Esophagus muscularis mucosa (tissue), 4 donors: ENCODE measurements around the gene GPR32. TPM values are rescaled to one million over a fixed set of nuclear protein-coding genes. Genes with fewer than 3 reads are reported as not detected.

ENCODE experiments used
- DNase-seq: peaks from one replicate; pipeline ENCODE4 v3.0.0-alpha.2; 2017; ENCODE audit errors: extremely low spot score
- H3K27ac ChIP-seq, 4 donors: fragments of 200-600 bp; sonication (generic); replicated peaks in 1 of 4; 1 replicate in 3 of 4; 2 replicates in 1 of 4; pipeline ENCODE4 v1.5.1; 2016 to 2019; ENCODE audit warnings: mild to moderate bottlenecking in 1 of 4
- H3K27me3 ChIP-seq, 4 donors: fragments of 200-600 bp; sonication (generic); one replicate each; pipeline versions ENCODE4 v1.5.1 to v1.6.0; 2016 to 2019
- H3K36me3 ChIP-seq, 4 donors: fragments of 200-600 bp; sonication (generic); one replicate each; pipeline ENCODE4 v1.5.1; 2016 to 2019
- H3K4me1 ChIP-seq, 4 donors: fragments of 200-600 bp; sonication (generic); one replicate each; pipeline ENCODE4 v1.5.1; 2016 to 2019
- H3K4me3 ChIP-seq, 4 donors: fragments of 200-600 bp; sonication (generic); 1 replicate in 2 of 4; 2 replicates in 2 of 4; pipeline ENCODE4 v1.5.1; 2016 to 2019; ENCODE audit warnings: mild to moderate bottlenecking in 4 of 4, moderate library complexity in 1 of 4
- H3K9me3 ChIP-seq, 4 donors: fragments of 200-600 bp; sonication (generic); 1 replicate in 3 of 4; 2 replicates in 1 of 4; pipeline ENCODE4 v1.5.1; 2016 to 2019
- EP300 ChIP-seq: sonication (generic); formaldehyde crosslinking; IDR thresholded peaks from one replicate; pipeline ENCODE4 v1.6.1; 2017; ENCODE audit warnings: antibody characterized with exemption
- POLR2A ChIP-seq: fragments of 450-650 bp; IDR thresholded peaks from one replicate; pipeline ENCODE4 v1.6.1; 2017; ENCODE audit warnings: antibody characterized with exemption, moderate library complexity, mild to moderate bottlenecking, low read depth
- POLR2AphosphoS5 ChIP-seq, 2 donors: sonication (generic); formaldehyde crosslinking; IDR thresholded peaks; one replicate each; pipeline ENCODE4 v1.6.1; 2017; ENCODE audit warnings: antibody characterized with exemption in 2 of 2
- WGBS: methylation state at CpG from one replicate; pipeline ENCODE4 v1.1.5; 2018; 5-methylcytosine and 5-hydroxymethylcytosine counted together
- intact Hi-C: fragments of 100-400 bp; cut with DNase I; formaldehyde crosslinking; loops from one replicate; pipeline ENCODE4 v1.15.1; 2023
- total RNA-seq, 4 donors: library from RNA; depleted of rRNA; stranded (reverse); fragments of >200 nt; gene quantifications; one replicate each; pipeline versions ENCODE4 v1.1.0 to v1.2.1, GENCODE V29; 2016
- TF ChIP-seq, protein P1 (sequence below), 3 experiments: fragments of 200-600 bp in 2 of 3; fragments of 450-650 bp in 1 of 3; sonication (generic) in 2 of 3; IDR thresholded peaks; one replicate each; pipeline ENCODE4 v1.5.1; 2017 to 2019; ENCODE audit warnings: antibody characterized with exemption in 3 of 3, mild to moderate bottlenecking in 2 of 3, moderate library complexity in 1 of 3

Gene GPR32
- total RNA-seq, 4 donors from 2014 or later = not detected

DNA sequence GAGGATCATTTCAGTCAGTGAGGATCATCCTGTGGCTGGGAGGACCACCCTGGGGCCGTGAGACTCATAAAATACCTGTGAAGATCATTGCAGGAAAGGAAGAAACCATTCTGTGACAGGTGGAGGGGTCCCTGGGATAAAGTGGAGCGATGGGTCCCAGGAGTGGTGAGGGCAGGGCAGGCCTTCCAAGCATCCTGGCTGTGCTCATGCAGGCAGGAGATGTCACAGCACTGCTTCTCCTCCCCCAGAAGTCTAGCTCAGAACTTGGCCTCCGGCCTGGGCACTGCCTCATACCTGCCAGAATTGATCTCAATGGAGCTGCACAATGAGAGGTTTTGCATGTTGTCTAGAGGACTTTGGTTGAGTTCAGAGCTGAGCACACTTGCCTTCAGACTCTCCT lies 42.2 kb downstream of the GPR32 start:
- no peak overlapping the region for H3K27ac ChIP-seq
- H3K27me3 ChIP-seq = peaks cover 0 to 55% (median 0%) of the 10 kb centered on the region in 4 donors
- H3K36me3 ChIP-seq = no peaks in the 10 kb centered on the region
- H3K9me3 ChIP-seq = peaks cover 0 to 6% (median 0%) of the 10 kb centered on the region in 4 donors
- intact Hi-C loops = no loop called here
- H3K4me1 ChIP-seq = no peaks in the 10 kb centered on the region
- H3K4me3 ChIP-seq = no peak overlapping the region
- 72% methylated on average over 3 of the region's 3 CpGs for WGBS
- DNase-seq = no peak
- TF ChIP-seq POLR2A = no peak
- no peak for TF ChIP-seq POLR2AphosphoS5 (IDR thresholded peaks at IDR 0.05)
- TF ChIP-seq, protein P1, sequence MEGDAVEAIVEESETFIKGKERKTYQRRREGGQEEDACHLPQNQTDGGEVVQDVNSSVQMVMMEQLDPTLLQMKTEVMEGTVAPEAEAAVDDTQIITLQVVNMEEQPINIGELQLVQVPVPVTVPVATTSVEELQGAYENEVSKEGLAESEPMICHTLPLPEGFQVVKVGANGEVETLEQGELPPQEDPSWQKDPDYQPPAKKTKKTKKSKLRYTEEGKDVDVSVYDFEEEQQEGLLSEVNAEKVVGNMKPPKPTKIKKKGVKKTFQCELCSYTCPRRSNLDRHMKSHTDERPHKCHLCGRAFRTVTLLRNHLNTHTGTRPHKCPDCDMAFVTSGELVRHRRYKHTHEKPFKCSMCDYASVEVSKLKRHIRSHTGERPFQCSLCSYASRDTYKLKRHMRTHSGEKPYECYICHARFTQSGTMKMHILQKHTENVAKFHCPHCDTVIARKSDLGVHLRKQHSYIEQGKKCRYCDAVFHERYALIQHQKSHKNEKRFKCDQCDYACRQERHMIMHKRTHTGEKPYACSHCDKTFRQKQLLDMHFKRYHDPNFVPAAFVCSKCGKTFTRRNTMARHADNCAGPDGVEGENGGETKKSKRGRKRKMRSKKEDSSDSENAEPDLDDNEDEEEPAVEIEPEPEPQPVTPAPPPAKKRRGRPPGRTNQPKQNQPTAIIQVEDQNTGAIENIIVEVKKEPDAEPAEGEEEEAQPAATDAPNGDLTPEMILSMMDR (IDR thresholded peaks at IDR 0.05) = no peak
- no peak for TF ChIP-seq EP300

DNA sequence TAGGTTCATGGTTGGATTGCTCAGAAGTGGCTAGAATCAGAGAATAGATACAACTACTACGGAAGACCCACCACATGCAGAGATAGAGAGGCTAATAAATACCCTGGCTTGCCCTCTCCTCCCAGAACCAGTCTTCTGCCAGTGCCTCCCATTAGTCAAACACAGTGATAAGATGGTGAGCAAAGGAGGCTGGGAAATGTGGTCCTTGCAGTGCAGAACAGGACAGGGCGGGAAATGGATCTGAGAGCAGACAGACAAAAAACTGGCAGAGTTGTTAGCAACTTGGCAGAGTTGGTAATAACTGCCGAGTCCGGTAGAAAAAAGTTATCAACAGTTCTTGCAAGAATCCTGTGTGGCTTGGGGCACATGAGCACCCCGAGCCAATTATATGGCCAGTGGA lies 44.6 kb downstream of the GPR32 start:
- TF ChIP-seq POLR2AphosphoS5 (IDR thresholded peaks at IDR 0.05) = no peak
- no peak for TF ChIP-seq POLR2A
- TF ChIP-seq, protein P1 (IDR thresholded peaks at IDR 0.05) = no peak
- TF ChIP-seq EP300 = no peak
- Histone ChIP-seq H3K27ac (no peak overlapping the region), H3K9me3 (peaks cover 0 to 6% (median 0%) of the 10 kb centered on the region in 4 donors), H3K4me3 (no peak overlapping the region), H3K27me3 (peaks cover 0 to 79% (median 20%) of the 10 kb centered on the region in 4 donors), H3K4me1 (peaks cover 3 to 9% (median 8%) of the 10 kb centered on the region in 4 donors), H3K36me3 (no peaks in the 10 kb centered on the region)
- intact Hi-C loops = no loop called here
- no peak for DNase-seq
- WGBS = 80% methylated on average over 5 of the region's 5 CpGs

DNA sequence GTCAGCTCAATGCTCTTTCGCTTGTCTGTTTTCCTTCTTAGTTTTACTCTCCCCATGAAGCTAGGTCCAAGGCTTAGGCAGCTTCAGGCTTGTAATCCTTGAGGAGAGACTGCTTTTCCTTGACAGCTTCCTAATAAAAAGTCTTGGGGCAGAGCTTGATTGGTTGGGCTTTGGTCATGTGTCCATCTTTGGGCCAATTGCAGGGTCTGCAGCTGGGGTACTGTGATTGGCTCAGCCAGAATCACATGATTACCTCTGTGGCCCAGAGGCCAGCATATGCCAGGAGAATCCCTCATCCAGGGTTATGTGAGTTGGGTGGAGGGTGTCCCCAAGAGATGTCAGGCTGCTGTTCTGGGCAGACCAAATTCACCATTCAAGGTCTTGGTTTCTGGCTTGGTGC lies 45.2 kb downstream of the GPR32 start:
- H3K4me1 ChIP-seq = peaks cover 3 to 15% (median 10%) of the 10 kb centered on the region in 4 donors
- no peak overlapping the region for H3K4me3 ChIP-seq
- 89% methylated on average over 1 of the region's 1 CpG for WGBS
- intact Hi-C loops = no loop called here
- peaks cover 0 to 85% (median 22%) of the 10 kb centered on the region in 4 donors for H3K27me3 ChIP-seq
- H3K36me3 ChIP-seq = no peaks in the 10 kb centered on the region
- TF ChIP-seq EP300 = no peak
- peaks cover 0 to 6% (median 0%) of the 10 kb centered on the region in 4 donors for H3K9me3 ChIP-seq
- no peak overlapping the region for H3K27ac ChIP-seq
- no peak for DNase-seq

DNA sequence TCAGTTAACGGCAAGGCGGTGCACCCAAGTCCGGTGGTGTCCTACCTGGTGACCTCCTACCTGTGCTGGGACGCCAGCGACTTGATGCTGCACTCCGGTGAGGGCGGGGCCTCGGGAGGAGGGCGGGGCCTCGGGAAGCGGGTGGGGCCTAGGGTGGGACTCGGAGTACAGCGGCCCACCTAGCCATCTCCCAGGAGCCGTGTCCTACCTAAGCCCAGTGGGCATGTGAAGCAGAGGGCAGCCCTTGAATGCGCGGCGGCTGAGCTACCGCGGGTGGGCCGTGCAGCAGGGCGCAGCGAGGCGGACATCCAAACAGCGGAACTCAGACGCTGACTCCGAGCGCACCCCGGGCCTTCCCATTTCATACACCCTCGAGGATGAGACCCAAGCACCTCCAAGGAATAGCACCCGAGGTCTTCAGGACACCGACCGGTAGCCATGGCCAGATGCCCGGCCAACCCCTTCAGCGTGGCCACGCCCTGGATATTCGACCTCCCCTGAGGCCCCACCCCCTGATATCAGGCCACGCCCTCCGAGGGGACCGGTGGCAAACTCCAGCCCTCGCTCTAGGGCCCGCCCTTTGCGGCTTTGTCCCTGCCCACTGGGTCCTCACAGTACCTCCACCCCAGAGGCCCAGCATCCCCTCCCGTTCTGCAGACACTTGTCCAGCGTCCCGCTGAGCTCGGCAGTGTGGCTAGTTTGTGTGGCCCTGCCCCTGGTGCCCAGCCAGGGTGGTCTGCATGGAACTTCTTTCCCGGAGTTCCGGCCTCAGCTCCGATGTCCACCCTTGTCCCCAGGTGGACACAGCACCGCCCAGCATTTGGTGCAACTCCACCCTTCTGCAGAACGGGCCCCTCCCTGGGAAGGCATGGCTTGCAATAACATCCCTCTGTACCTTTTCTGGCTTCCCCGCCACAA lies 47.9 kb downstream of the GPR32 start:
- intact Hi-C loops = no loop called here
- Histone ChIP-seq H3K4me3 (peak overlapping the region in 3 of 4 donors; percentile 24 to 45 (median 26)), H3K27ac (no peak overlapping the region), H3K4me1 (peaks cover 3 to 21% (median 19%) of the 10 kb centered on the region in 4 donors), H3K27me3 (peaks cover 0 to 95% (median 28%) of the 10 kb centered on the region in 4 donors), H3K9me3 (peaks cover 0 to 6% (median 0%) of the 10 kb centered on the region in 4 donors), H3K36me3 (no peaks in the 10 kb centered on the region)
- no peak for TF ChIP-seq POLR2AphosphoS5 (IDR thresholded peaks at IDR 0.05)
- TF ChIP-seq, protein P1 (IDR thresholded peaks at IDR 0.05) = no peak
- TF ChIP-seq EP300 = no peak
- no peak for TF ChIP-seq POLR2A
- DNase-seq = no peak
- WGBS = 5% methylated on average over 27 of the region's 52 CpGs

DNA sequence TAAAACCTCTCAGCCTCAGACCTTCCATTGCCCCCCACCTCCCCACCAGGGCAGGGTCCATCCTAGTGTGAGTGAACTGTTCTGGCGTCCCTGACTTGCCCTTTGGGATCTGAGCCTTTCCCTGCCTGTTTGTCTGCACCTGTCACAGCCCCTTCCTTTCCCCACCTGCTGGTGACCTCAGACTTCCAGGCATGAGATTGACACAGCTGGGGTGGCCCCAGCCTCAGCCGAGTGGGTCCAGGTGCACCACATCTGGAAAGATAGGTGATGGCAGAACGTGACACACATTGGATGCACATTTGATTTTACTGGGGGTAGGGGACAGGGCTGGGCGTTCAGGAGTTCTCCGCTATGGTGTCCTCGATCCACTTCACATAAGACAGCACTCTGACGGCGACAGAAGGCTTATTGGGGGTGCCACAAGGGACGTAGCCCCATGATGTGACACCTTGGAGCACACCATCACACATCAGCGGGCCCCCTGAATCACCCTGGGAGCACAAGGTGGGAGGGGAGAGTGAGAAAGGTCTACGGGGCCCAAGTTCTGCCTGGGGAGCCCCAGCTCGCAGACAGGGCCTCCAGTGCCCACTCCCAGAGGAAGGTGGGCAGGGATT lies 48.7 kb downstream of the GPR32 start:
- 72% methylated on average over 11 of the region's 12 CpGs for WGBS
- TF ChIP-seq, protein P1 (IDR thresholded peaks at IDR 0.05) = no peak
- TF ChIP-seq POLR2A (no peak), EP300 (no peak), POLR2AphosphoS5 (IDR thresholded peaks at IDR 0.05) (no peak)
- intact Hi-C loops = no loop called here
- DNase-seq = no peak
- peaks cover 0 to 98% (median 28%) of the 10 kb centered on the region in 4 donors for H3K27me3 ChIP-seq
- peaks cover 0 to 6% (median 0%) of the 10 kb centered on the region in 4 donors for H3K9me3 ChIP-seq
- no peak overlapping the region for H3K27ac ChIP-seq
- peaks cover 3 to 21% (median 19%) of the 10 kb centered on the region in 4 donors for H3K4me1 ChIP-seq
- no peaks in the 10 kb centered on the region for H3K36me3 ChIP-seq
- H3K4me3 ChIP-seq = no peak overlapping the region
